ENCODE measurements around the gene IGLL1.

- TF ChIP-seq CTCF (IDR thresholded peaks at IDR 0.05; ENCODE audit: insufficient read depth, low read depth, low read length) (no peak), EZH2 (IDR thresholded peaks at IDR 0.05; ENCODE audit: insufficient read depth, low read length) (no peak)
Observed at GRCh38 chr22:23591846-23592245, 11.8 kb upstream of the IGLL1 start.
